HG02798 (cell line): ENCODE results near the gene PCDHB1.

Source experiments
- ATAC-seq: cut with Tn5 transposase; IDR thresholded peaks from one replicate; pipeline ENCODE4 v1.9.1; 2021; ENCODE audit warnings: mild to moderate bottlenecking; ENCODE audit not compliant: unreplicated experiment, poor library complexity

PCDHB1 gene, protein sequence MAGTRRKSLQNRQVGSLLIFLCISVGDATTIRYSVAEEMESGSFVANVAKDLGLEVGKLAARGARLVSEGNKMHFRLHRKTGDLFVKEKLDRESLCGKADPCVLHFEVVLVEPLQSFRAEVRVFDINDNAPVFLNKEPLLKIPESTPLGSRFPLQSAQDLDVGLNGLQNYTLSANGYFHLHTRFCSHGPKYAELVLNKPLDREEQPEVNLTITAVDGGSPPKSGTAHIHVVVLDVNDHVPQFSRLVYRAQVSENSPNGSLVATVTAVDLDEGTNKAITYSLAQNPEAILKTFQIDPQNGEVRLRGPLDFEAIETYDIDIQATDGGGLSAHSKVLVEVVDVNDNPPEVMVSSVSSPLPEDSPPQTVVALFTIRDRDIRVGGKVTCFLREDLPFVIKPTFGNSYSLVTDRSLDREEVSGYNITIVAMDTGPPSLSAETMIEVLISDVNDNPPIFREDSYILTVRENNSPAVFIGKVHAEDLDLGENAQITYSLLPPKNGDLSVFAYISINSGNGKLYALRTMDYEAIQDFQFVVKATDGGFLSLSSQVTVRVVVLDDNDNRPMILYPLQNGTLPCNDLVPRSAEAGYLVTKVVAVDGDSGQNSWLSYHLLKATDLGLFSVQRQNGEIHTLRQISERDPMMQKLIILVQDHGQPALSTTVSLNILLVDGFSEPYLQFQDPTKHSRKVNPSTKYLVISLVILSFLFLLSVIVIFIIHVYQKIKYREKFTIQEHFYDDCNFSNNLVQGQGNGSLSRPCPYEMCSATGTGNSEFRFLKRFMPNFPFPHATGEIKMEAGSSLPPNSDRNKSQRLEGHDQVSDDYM

GRCh38 chr5:141050622-141051520 lies at the start of gene PCDHB1:
Gene PCDHB1, plus strand, starts transcription at chr5:141051374. Its CDS starts 97 bp downstream, at chr5:141051471.
- ATAC-seq, result no peak

GRCh38 chr5:141001446-141001843 lies 49.7 kb upstream of the PCDHB1 start:
- ATAC-seq, result no peak

GRCh38 chr5:141001844-141002604 lies 49.1 kb upstream of the PCDHB1 start:
- ATAC-seq, result no peak

DNA sequence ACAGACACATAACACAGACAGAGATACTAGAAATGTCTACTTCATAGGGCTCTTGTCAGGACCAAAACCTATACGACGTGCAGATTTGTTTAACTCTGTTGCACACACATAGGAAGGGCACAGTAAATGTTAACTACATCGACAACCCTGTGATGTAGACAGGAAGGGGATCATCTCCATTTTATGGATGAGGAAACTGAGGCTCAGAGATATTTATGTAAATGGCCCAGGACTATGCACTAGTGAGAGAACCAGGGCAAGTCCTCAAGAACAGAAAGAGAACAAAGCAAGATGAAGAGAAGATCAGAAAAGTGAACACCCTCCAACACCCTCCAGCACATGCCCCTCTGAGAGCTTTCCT lies 48.6 kb upstream of the PCDHB1 start:
- no peak for ATAC-seq

GRCh38 chr5:141003031-141003430 lies 48.1 kb upstream of the PCDHB1 start:
- ATAC-seq, result no peak

DNA sequence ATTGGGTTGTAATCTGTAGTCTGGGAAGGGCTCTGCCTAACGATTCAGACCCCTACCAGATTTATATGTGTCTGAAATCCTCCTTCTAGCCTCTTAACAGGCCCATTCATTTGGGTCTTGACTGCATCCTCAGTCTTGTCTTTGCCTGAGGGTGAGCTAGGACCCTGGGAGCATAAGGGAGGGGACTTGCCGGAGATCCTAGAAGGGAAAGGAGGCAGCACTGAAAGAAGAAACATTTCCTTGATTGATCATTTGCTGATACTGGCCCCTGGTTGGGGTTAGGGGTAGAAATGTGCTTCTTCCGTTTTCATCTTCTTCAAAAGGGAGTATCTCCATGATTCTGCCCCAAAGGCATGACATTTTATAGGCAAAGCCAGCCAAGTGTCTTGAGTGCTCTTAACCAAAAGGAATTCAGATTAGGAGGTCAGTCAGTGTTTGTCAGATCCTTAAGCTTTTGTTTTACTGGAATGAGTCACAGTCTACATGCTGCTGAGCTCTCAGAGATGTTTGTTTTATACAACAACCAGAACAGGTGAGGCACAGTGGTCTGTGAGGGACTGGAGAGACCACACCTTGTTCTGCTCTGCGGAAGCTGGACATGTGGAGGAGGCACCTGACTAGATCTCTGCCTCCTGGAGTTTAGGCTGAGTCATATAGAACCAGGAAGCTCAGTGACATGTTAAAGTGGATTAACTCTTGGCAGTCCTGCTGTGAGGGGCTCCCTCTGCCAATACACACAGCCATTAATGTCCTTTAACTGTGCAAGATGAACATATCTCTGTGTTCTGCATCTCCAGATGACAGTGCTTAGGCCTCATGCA lies 47.2 kb upstream of the PCDHB1 start:
- ATAC-seq, result no peak

DNA sequence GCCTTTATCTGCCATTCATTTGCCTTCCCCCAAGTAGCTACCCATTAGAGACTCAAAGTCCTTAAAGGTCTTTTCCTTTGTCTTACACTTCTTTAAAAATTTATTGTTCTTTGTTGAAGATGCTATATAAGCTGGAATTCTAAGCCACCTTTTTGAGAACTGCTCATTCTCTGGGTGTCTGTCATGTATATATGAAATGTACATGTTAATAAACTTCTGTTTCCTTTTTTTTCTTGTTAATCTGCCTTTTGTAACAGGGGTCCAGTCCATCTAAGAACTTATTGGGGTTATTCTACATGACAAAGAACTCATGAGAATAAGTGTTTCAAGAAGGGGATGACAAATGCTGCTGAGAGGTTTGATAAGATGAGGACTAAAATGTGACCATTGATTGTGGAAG lies 43.4 kb upstream of the PCDHB1 start:
- ATAC-seq, result no peak

GRCh38 chr5:141010047-141010793 lies 41.0 kb upstream of the PCDHB1 start:
- no peak for ATAC-seq

DNA sequence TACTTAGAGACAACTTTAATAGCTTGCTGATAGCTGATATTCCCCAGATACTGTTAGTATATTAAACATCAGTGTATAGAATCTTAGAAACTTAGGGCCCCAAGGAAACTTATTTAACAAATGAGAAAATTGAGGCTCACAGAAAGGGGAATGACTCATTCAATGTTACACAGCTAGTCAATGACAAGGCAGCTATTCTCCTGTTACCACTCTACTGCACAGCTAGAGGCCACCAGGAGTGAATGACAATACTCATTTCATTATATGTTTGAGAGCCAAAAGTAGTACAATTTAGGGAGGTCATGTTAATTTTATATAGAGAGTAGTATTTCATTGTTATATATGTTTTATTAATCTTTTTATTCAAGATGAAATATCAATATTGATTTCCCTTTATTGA lies 33.2 kb upstream of the PCDHB1 start:
- ATAC-seq, result no peak

DNA sequence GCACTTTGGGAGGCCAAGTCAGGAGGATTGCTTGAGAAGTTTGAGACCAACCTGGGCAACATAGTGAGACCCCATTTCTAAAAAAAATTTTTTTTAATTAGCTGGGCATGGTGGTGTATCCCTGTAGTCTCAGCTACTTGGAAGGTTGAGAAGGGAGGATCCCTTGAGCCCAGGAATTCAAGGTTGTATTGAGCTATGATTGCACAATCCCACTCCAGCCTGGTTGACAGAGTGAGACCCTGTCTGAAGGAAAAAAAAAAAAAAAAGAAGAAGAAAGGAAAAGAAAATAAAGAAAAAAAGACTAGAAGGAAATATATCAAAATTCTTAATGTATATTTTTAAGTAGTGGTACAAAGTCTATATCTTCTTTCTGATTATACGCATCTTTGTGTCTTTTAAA lies 28.8 kb upstream of the PCDHB1 start:
- ATAC-seq, result no peak

DNA sequence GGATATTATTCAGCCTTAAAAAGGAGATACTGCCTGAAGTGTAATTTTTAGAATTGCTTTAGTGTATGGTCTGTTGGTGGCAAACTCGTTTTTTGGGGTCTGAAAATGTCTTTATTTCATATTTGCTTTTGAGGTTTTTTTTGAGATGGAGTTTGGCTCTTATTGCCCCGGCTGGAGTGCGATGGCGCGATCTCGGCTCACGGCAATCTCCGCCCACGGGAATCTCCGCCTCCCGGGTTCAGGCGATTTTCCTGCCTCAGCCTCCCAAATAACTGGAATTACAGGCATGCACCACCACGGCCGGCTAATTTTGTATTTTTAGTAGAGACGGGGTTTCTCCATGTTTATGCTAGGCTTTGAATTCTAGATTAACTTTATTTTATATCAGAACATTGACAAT lies 20.2 kb upstream of the PCDHB1 start:
- no peak for ATAC-seq

DNA sequence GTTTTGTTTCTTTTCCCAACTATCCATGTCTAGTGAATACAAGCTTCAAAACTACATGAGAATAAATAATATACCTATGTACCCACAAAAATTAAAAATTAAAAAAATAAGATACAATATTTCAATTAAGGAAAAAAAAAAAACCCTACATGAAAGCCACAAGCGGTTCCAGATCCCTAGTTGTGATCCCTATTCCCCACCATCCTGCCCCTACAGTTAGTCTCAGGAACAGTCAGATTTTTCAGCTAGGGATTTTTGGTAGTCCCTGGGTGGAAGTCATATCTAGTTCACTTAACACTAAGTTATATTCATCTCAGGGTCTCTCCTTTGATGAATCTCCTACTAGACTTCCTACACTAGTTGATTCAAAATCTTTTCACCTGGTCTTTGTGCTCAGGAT lies 18.5 kb upstream of the PCDHB1 start:
- ATAC-seq, result no peak

DNA sequence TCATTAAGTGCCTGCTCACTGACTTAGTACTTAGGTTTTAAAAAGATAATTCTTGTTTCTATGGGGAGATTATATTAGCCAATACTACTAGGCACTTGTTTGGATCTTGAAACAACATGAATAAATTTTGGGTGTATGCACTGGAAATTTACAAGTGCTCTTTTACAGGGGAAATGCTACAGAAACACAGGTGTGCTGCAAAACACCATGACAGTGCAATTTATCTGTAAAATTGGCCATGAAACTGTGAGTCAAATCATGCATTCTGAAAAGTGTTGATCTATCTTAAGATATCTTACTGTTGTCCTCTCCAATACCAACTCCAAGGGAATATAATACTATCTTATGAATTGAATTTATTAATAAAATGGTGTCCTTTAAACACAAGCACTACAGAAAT lies 12.1 kb upstream of the PCDHB1 start:
- no peak for ATAC-seq

DNA sequence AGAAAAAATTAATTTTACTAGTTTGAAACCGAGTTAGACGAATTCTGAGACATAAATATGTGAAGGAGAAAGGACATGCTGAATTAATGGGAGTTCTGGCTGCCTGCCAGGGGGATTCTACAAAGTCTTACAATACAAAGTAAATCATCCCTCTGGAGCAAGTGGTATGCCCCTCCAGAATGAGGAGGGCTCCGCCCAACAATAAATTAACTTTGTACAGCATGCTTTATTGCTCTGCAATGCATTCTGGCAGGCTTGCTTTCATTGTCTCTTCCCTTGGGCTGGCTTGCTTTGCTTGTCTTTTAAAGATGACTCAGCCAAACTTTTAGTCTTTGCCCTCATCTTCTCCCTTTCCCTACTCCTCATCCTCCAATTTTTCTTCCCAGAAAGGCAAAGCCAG lies 11.7 kb upstream of the PCDHB1 start:
- no peak for ATAC-seq

DNA sequence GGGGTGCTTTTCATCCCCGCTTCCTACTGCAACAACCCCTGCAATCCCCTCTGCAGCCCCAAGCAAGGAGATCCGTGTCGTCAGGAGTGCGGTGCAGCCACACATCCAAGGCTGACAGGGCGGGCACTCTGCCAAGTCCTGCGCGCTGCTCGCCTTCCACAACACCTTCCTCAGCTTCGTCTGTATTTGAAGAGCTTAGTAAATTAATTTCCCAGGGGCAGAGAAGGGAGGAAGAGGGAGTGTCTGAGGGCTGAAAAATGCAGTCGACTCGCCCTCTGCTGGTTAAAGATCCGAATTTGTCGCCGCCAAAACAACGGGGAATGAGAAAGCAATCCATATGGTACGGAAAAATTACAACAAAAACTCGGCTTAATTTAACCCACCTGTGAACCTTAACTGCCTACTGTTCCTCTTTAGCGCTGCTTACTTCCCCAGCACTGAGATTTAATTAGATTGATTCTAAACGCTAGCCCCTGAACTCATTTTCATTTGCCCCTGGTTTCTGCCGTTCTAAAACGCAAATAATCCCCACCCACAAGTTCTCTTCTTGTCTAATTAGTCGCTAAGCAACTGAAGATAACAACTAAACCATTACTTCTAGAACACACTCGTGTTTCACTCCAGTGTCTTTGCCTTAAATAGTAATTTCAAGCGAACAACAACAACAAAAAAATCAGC lies 10.9 kb upstream of the PCDHB1 start:
- no peak for ATAC-seq

DNA sequence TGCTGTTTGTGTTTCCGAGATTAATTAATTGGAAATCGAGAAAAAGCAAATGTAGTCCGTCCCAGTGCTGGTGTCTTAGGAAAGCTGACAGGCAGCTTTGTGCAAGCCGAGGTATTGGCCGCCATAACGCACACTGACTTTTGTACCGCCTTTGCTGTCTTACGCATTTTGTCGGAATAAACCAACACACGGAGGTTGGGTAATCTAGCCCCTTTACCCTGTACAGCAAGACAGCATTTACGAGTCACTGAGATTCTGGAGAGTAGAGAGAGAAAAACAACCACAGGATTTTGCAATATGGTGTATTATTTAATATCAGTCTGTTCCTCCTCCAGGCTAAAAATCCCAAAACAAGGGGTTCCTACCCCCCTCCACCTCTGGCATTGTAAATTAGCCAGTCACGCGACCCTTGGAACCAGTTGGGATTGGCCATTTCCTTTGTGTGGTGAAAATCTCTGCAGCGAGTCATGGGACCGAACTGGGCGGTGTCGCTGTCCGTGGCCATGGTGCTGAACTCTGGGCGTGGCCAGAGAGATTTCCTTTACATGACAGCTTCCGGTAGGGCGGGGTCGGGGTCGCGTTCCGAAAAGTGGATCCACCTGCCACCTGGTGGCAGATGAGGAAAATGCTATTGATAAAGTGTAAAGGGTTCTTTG lies 10.3 kb upstream of the PCDHB1 start:
- ATAC-seq, result peak; percentile 68

DNA sequence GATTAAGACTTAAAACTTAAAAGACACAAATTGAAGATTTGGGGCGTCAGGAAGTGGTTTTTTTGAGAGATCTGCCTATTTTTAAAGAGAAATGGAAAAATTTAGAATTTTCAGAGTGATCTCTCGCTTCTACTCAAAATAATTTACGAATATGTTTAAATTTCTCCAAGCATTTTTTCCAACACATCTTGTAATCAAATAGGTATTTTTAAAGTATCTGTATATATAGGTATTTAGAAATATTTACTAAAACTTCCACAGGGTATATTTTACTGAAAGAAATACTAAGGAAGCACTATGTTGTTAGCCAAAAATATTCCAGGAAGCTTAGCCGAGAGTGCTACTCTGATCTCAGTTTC lies 9.8 kb upstream of the PCDHB1 start:
- no peak for ATAC-seq

DNA sequence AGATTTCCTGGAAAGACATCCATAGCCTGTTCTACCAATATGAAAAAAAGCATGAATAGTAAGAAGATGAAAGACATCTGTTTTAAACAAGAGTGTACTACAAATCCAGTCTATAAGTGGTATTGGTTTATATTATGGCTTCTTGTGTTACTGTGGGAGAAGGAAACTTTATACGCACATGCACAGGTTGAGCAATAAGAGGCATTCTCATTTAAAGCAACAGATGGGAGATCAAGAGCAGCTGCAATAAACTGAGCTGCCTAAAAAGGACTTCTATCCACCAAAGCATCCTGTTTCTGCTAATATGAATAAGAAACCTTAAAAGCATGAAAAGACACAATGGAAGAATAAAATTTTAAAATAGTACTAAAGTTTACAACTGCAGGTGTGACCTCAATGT lies 8.6 kb upstream of the PCDHB1 start:
- ATAC-seq, result no peak
